HG03095 (cell line): ENCODE results near the gene FOXO3.

ENCODE experiments used
- ATAC-seq: cut with Tn5 transposase; IDR thresholded peaks from one replicate; pipeline ENCODE4 v1.9.1; 2021; ENCODE audit warnings: moderate library complexity; ENCODE audit not compliant: unreplicated experiment

FOXO3 gene

GRCh38 chr6:108625581-108625980 lies 64.9 kb downstream of the FOXO3 start:
- ATAC-seq: no peak

- no peak for ATAC-seq
Observed at GRCh38 chr6:108626777-108627176, 66.1 kb downstream of the FOXO3 start.

GRCh38 chr6:108627692-108628550 lies 67.2 kb downstream of the FOXO3 start:
- ATAC-seq: no peak

- ATAC-seq: no peak
Observed at GRCh38 chr6:108630050-108630714, 69.5 kb downstream of the FOXO3 start.

- no peak for ATAC-seq
Observed at GRCh38 chr6:108632441-108632840, 71.7 kb downstream of the FOXO3 start.

GRCh38 chr6:108633436-108633835 lies 72.7 kb downstream of the FOXO3 start:
- ATAC-seq: no peak

GRCh38 chr6:108635505-108636226 lies 74.9 kb downstream of the FOXO3 start:
- no peak for ATAC-seq

- ATAC-seq: no peak
Observed at GRCh38 chr6:108637963-108638362, 77.2 kb downstream of the FOXO3 start.

- ATAC-seq: no peak
Observed at GRCh38 chr6:108638993-108639392, 78.3 kb downstream of the FOXO3 start.

GRCh38 chr6:108640104-108640503 lies 79.4 kb downstream of the FOXO3 start:
- no peak for ATAC-seq

GRCh38 chr6:108643184-108643583 lies 82.5 kb downstream of the FOXO3 start:
- ATAC-seq: no peak

GRCh38 chr6:108644252-108644651 lies 83.5 kb downstream of the FOXO3 start:
- ATAC-seq: no peak

- no peak for ATAC-seq
Observed at GRCh38 chr6:108648191-108648590, 87.5 kb downstream of the FOXO3 start.

- no peak for ATAC-seq
Observed at GRCh38 chr6:108650325-108650724, 89.6 kb downstream of the FOXO3 start.

- no peak for ATAC-seq
Observed at GRCh38 chr6:108650781-108651180, 90.1 kb downstream of the FOXO3 start.

- ATAC-seq: no peak
Observed at GRCh38 chr6:108651340-108652227, 90.9 kb downstream of the FOXO3 start.

- no peak for ATAC-seq
Observed at GRCh38 chr6:108652375-108652774, 91.7 kb downstream of the FOXO3 start.

- ATAC-seq: no peak
Observed at GRCh38 chr6:108653949-108654348, 93.2 kb downstream of the FOXO3 start.

- ATAC-seq: no peak
Observed at GRCh38 chr6:108654465-108655106, 93.9 kb downstream of the FOXO3 start.
